Neutrophil (primary cell): ENCODE data around the gene RIN1.

Experiments used
- H3K27ac ChIP-seq: fragments of 200-600 bp; sonication (generic); 2 replicates; pipeline ENCODE4 v1.5.1; 2016; ENCODE audit warnings: mild to moderate bottlenecking, moderate library complexity
- H3K27me3 ChIP-seq: fragments of 200-600 bp; sonication (generic); 2 replicates; pipeline ENCODE4 v1.6.0; 2016; ENCODE audit warnings: mild to moderate bottlenecking
- H3K36me3 ChIP-seq: fragments of 200-600 bp; sonication (generic); 2 replicates; pipeline ENCODE4 v1.5.1; 2017
- H3K4me1 ChIP-seq, 2 experiments: fragments of 200-600 bp in 1 of 2; sonication (generic) in 1 of 2; 1 replicate in 1 of 2; 2 replicates in 1 of 2; pipeline versions ENCODE4 v1.5.1 to v1.6.1; 2013 to 2016; ENCODE audit warnings: low read depth in 1 of 2, low read length in 1 of 2, mild to moderate bottlenecking in 1 of 2, moderate library complexity in 1 of 2; ENCODE audit not compliant: control insufficient read depth in 1 of 2, insufficient read depth in 1 of 2
- H3K4me3 ChIP-seq, 2 experiments: fragments of 200-600 bp in 1 of 2; sonication (generic) in 1 of 2; 1 replicate in 1 of 2; 2 replicates in 1 of 2; pipeline ENCODE4 v1.5.1; 2013 to 2016; ENCODE audit warnings: low read depth in 1 of 2, low read length in 1 of 2, mild to moderate bottlenecking in 1 of 2, moderate library complexity in 1 of 2
- H3K9me3 ChIP-seq: fragments of 200-600 bp; sonication (generic); 2 replicates; pipeline ENCODE4 v1.5.1; 2016
- CTCF ChIP-seq: fragments of 200-600 bp; sonication (generic); IDR thresholded peaks from 2 replicates; pipeline ENCODE4 v1.5.1; 2016; ENCODE audit warnings: antibody characterized with exemption

Gene RIN1

GRCh38 chr11:66333220-66333877 is 2.9 kb downstream of the RIN1 start:
- Histone ChIP-seq H3K27ac (no peak overlapping the region), H3K36me3 (peaks cover 20% of the 10 kb centered on the region), H3K4me3 (no peak overlapping the region), H3K9me3 (no peaks in the 10 kb centered on the region), H3K4me1 (peaks cover 25% of the 10 kb centered on the region in 2 experiments), H3K27me3 (peaks cover 28% of the 10 kb centered on the region)
- TF ChIP-seq CTCF: no peak

GRCh38 chr11:66332371-66333219 is 3.6 kb downstream of the RIN1 start:
- Histone ChIP-seq H3K27me3 (peaks cover 28% of the 10 kb centered on the region), H3K9me3 (no peaks in the 10 kb centered on the region), H3K27ac (no peak overlapping the region), H3K36me3 (peaks cover 13% of the 10 kb centered on the region), H3K4me1 (peaks cover 25 to 28% of the 10 kb centered on the region in 2 experiments), H3K4me3 (no peak overlapping the region)
- TF ChIP-seq CTCF: no peak

GRCh38 chr11:66331542-66332370 is 4.5 kb downstream of the RIN1 start:
- Histone ChIP-seq H3K27me3 (peaks cover 27% of the 10 kb centered on the region), H3K9me3 (no peaks in the 10 kb centered on the region), H3K36me3 (peaks cover 4% of the 10 kb centered on the region), H3K27ac (no peak overlapping the region), H3K4me1 (peaks cover 25% of the 10 kb centered on the region in 2 experiments), H3K4me3 (no peak overlapping the region)
- TF ChIP-seq CTCF: no peak

GRCh38 chr11:66330931-66331330 is 5.3 kb downstream of the RIN1 start:
- H3K27me3 ChIP-seq: peaks cover 19% of the 10 kb centered on the region
- H3K9me3 ChIP-seq: no peaks in the 10 kb centered on the region

More at GRCh38 chr11:66330931-66331330, 5.3 kb downstream of the RIN1 start:
- Histone ChIP-seq H3K4me1 (peaks cover 17% of the 10 kb centered on the region in 2 experiments), H3K4me3 (no peak overlapping the region), H3K27ac (no peak overlapping the region), H3K36me3 (no peaks in the 10 kb centered on the region)
- no peak for TF ChIP-seq CTCF
